ENCODE measurements around the gene AWAT2. TPM values are rescaled to one million over a fixed set of nuclear protein-coding genes. Genes with fewer than 3 reads are reported as not detected.

The AWAT2 gene
- total and polyA plus RNA-seq, 2 experiments from 2014 or later: not detected

DNA sequence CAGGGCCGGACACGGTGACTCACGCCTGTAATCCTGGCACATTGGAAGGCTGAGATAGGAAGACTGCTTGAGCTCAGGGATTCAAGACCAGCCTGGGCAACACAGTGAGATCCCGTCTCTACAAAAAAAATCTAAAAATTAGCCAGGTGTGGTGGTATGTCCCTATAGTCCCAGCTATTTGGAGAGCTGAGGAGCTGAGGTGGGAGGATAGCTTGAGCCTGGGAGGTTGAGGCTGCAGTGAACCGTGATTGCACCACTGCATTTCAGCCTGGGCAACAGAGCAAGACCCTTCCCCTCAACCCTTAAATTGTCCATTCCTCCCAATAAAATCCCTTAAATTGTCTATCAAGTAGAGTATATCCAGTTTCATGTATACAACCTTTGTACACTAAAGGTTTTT, 29.6 kb upstream of the AWAT2 start:
- H4K20me1 ChIP-seq (ENCODE audit: insufficient read depth, poor library complexity, severe bottlenecking): no peaks in the 10 kb centered on the region
- H2AFZ ChIP-seq: no peak overlapping the region
- no peak overlapping the region for H3K4me2 ChIP-seq
- H3K4me1 ChIP-seq (ENCODE audit: insufficient read depth): no peaks in the 10 kb centered on the region
- H3K9me2 ChIP-seq (replicated peaks; ENCODE audit: insufficient read depth): no peaks in the 10 kb centered on the region
- no peaks in the 10 kb centered on the region for H3K27me3 ChIP-seq
- no peak overlapping the region for H3K27ac ChIP-seq
- no peak for DNase-seq (ENCODE audit: low spot score)
- H3K9me3 ChIP-seq (ENCODE audit: low read depth): no peaks in the 10 kb centered on the region
- H3K79me2 ChIP-seq: no peaks in the 10 kb centered on the region
- H3K4me3 ChIP-seq: no peak overlapping the region
- no peaks in the 10 kb centered on the region for H3K36me3 ChIP-seq (replicated peaks; ENCODE audit: insufficient read depth, low read depth)
- TF ChIP-seq EZH2phosphoT487 (IDR thresholded peaks at IDR 0.05; ENCODE audit: low read depth, severe bottlenecking, unreplicated experiment) (no peak), EZH2 (IDR thresholded peaks at IDR 0.05; ENCODE audit: borderline replicate concordance) (no peak)
- TF ChIP-seq, protein P1, sequence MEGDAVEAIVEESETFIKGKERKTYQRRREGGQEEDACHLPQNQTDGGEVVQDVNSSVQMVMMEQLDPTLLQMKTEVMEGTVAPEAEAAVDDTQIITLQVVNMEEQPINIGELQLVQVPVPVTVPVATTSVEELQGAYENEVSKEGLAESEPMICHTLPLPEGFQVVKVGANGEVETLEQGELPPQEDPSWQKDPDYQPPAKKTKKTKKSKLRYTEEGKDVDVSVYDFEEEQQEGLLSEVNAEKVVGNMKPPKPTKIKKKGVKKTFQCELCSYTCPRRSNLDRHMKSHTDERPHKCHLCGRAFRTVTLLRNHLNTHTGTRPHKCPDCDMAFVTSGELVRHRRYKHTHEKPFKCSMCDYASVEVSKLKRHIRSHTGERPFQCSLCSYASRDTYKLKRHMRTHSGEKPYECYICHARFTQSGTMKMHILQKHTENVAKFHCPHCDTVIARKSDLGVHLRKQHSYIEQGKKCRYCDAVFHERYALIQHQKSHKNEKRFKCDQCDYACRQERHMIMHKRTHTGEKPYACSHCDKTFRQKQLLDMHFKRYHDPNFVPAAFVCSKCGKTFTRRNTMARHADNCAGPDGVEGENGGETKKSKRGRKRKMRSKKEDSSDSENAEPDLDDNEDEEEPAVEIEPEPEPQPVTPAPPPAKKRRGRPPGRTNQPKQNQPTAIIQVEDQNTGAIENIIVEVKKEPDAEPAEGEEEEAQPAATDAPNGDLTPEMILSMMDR (IDR thresholded peaks at IDR 0.05; ENCODE audit: poor library complexity): no peak
- WGBS (ENCODE audit: low lambda C conversion rate, missing lambda C conversion rate): 79% methylated on average over 5 of the region's 5 CpGs

DNA sequence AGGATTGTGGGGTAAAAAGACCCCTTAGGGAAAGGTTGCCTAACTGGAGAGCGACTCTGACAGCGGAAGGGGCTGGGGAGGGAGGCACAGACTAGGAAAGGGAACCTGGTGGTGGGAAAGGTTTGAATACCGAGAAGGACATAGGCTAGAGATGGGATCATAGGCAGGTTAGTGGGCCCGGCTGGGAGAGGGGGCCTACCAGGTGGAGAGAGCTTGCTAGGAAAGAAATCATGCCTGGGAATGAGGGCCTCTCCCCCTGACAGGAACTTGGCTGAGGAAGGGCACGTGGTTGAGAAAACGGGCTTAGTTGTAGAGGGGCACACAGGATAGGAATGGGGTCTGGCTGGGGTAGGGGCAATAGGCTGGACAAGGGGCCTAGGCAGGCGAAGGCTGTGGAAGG, 16.9 kb upstream of the AWAT2 start:
- TF ChIP-seq, protein P1 (IDR thresholded peaks at IDR 0.05; ENCODE audit: poor library complexity): no peak
- no peak for TF ChIP-seq EZH2phosphoT487 (IDR thresholded peaks at IDR 0.05; ENCODE audit: low read depth, severe bottlenecking, unreplicated experiment)
- TF ChIP-seq EZH2 (IDR thresholded peaks at IDR 0.05; ENCODE audit: borderline replicate concordance): no peak
- 89% methylated on average over 7 of the region's 7 CpGs for WGBS (ENCODE audit: low lambda C conversion rate, missing lambda C conversion rate)
- no peaks in the 10 kb centered on the region for H3K9me3 ChIP-seq (ENCODE audit: low read depth)
- no peak overlapping the region for H2AFZ ChIP-seq
- H3K36me3 ChIP-seq (replicated peaks; ENCODE audit: insufficient read depth, low read depth): no peaks in the 10 kb centered on the region
- no peaks in the 10 kb centered on the region for H4K20me1 ChIP-seq (ENCODE audit: insufficient read depth, poor library complexity, severe bottlenecking)
- no peaks in the 10 kb centered on the region for H3K4me1 ChIP-seq (ENCODE audit: insufficient read depth)
- H3K9me2 ChIP-seq (replicated peaks; ENCODE audit: insufficient read depth): no peaks in the 10 kb centered on the region
- no peak overlapping the region for H3K4me3 ChIP-seq
- no peak overlapping the region for H3K27ac ChIP-seq
- H3K79me2 ChIP-seq: no peaks in the 10 kb centered on the region
- no peak overlapping the region for H3K4me2 ChIP-seq
- H3K27me3 ChIP-seq: no peaks in the 10 kb centered on the region
- DNase-seq (ENCODE audit: low spot score): no peak

DNA sequence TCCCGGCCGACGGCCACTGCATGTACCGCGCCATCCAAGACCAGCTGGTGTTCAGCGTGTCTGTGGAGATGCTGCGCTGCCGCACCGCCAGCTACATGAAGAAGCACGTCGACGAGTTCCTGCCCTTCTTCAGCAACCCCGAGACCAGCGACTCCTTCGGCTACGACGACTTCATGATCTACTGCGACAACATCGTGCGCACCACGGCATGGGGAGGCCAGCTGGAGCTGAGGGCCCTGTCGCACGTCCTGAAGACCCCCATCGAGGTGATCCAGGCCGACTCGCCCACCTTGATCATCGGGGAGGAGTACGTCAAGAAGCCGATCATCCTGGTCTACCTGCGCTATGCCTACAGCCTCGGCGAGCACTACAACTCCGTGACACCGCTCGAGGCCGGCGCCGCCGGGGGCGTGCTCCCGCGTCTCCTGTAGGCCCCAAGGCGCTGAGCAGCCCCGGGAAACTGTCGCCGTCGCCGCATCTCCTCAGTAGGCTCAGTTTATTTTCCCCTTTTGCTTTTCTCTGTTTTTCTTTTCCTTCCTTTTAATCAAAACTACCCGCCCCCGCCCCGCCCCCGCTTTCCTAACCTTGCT, 13.3 kb upstream of the AWAT2 start:
- Histone ChIP-seq H3K27ac (no peak overlapping the region), H3K4me1 (ENCODE audit: insufficient read depth) (no peaks in the 10 kb centered on the region), H3K36me3 (replicated peaks; ENCODE audit: insufficient read depth, low read depth) (no peaks in the 10 kb centered on the region), H4K20me1 (ENCODE audit: insufficient read depth, poor library complexity, severe bottlenecking) (no peaks in the 10 kb centered on the region), H3K9me2 (replicated peaks; ENCODE audit: insufficient read depth) (no peaks in the 10 kb centered on the region), H3K9me3 (ENCODE audit: low read depth) (no peaks in the 10 kb centered on the region), H3K4me3 (no peak overlapping the region), H2AFZ (no peak overlapping the region), H3K79me2 (no peaks in the 10 kb centered on the region), H3K27me3 (no peaks in the 10 kb centered on the region), H3K4me2 (no peak overlapping the region)
- 95% methylated on average over 40 of the region's 52 CpGs for WGBS (ENCODE audit: low lambda C conversion rate, missing lambda C conversion rate)
- no peak for DNase-seq (ENCODE audit: low spot score)
- TF ChIP-seq EZH2phosphoT487 (IDR thresholded peaks at IDR 0.05; ENCODE audit: low read depth, severe bottlenecking, unreplicated experiment) (no peak), EZH2 (IDR thresholded peaks at IDR 0.05; ENCODE audit: borderline replicate concordance) (no peak)
- TF ChIP-seq, protein P1 (IDR thresholded peaks at IDR 0.05; ENCODE audit: poor library complexity): no peak
